Kidney (tissue), 14 donors: Measurements from ENCODE around the gene CLCN3. TPM values are rescaled to one million over a fixed set of nuclear protein-coding genes. Genes with fewer than 3 reads are reported as not detected.
"Not testable (repeated sequence)": the region's sequence is repeated elsewhere in the genome, so short reads cannot be mapped to it uniquely, and the experiment has no call there.

Experiments
- DNase-seq, 5 donors: peaks; one replicate each; pipeline ENCODE4 v3.0.0-alpha.2; 2013 to 2020
- FAIRE-seq: peaks from 2 replicates; lab custom pipeline; 2012; peaks lifted over from hg19 to GRCh38; lab: Jason Lieb, UNC
- H3K27ac ChIP-seq, 2 donors: one replicate each; pipeline ENCODE4 v1.7.0; 2013; ENCODE audit warnings: low read depth in 2 of 2, low read length in 2 of 2, inconsistent platforms in 1 of 2
- H3K27me3 ChIP-seq: one replicate; pipeline ENCODE4 v1.7.1; 2013; ENCODE audit warnings: low read length, inconsistent platforms; ENCODE audit not compliant: control insufficient read depth, insufficient read depth
- H3K36me3 ChIP-seq, 3 donors: one replicate each; pipeline versions ENCODE4 v1.7.0 to v1.7.1; 2013; ENCODE audit warnings: low read length in 3 of 3, control low read depth in 1 of 3, inconsistent platforms in 1 of 3; ENCODE audit not compliant: insufficient read depth in 3 of 3, control insufficient read depth in 2 of 3
- H3K4me1 ChIP-seq, 3 donors: one replicate each; pipeline versions ENCODE4 v1.7.0 to v1.7.1; 2013; ENCODE audit warnings: low read length in 3 of 3, inconsistent platforms in 1 of 3, low read depth in 1 of 3; ENCODE audit not compliant: control insufficient read depth in 2 of 3, insufficient read depth in 2 of 3
- H3K4me3 ChIP-seq, 3 donors: one replicate each; pipeline versions ENCODE4 v1.7.0 to v1.8.1; 2013; ENCODE audit warnings: low read length in 3 of 3, control low read depth in 1 of 3, inconsistent platforms in 1 of 3
- H3K9ac ChIP-seq, 3 donors: one replicate each; pipeline versions ENCODE4 v1.7.0 to v1.7.1; 2013; ENCODE audit warnings: low read length in 3 of 3, control low read depth in 1 of 3, inconsistent platforms in 1 of 3
- H3K9me3 ChIP-seq, 3 donors: one replicate each; pipeline versions ENCODE4 v1.7.0 to v1.7.1; 2013; ENCODE audit warnings: low read length in 3 of 3, control low read depth in 1 of 3, inconsistent platforms in 1 of 3; ENCODE audit not compliant: control insufficient read depth in 2 of 3, insufficient read depth in 1 of 3
- intact Hi-C: fragments of 100-400 bp; cut with DNase I; formaldehyde crosslinking; loops from one replicate; pipeline ENCODE4 v1.11.1; 2022
- polyA plus RNA-seq: library from polyadenylated mRNA; stranded (reverse); fragments of 350-450 nt; fragmentation: Illumina TruSeq; extraction: RNeasy Lipid Tissue Mini Kit (QIAGEN cat#74804); gene quantifications from one replicate; pipeline ENCODE4 v1.2.3, GENCODE V29; 2014; ENCODE audit warnings: low read depth, low replicate concordance; ENCODE audit not compliant: insufficient read depth
- total RNA-seq: library from RNA; stranded (reverse); fragmentation: NEBNext Ultra II Directional; extraction: Animal tissue kit (Norgen Biotek cat#: 25700); gene quantifications from one replicate; pipeline ENCODE4 v1.2.1, GENCODE V29; 2021
- TF ChIP-seq, protein P1 (sequence below): IDR thresholded peaks from 3 replicates; pipeline ENCODE4 v1.5.1; 2012; ENCODE audit warnings: mild to moderate bottlenecking, moderate library complexity, borderline replicate concordance; ENCODE audit not compliant: insufficient read depth; ENCODE audit errors: extremely low read depth
- donor health status: control.
- donor health status: control.
- donor health status: control.
- donor health status: control.
- donor health status: control.
- donor health status: DM: yes; HTN: yes; CAD: no.
- donor health status: Normal renal cell carcinoma (clear cell type).

CLCN3 gene
- total and polyA plus RNA-seq, 2 donors from 2014 or later, result 16.6 to 70.2 TPM

DNA sequence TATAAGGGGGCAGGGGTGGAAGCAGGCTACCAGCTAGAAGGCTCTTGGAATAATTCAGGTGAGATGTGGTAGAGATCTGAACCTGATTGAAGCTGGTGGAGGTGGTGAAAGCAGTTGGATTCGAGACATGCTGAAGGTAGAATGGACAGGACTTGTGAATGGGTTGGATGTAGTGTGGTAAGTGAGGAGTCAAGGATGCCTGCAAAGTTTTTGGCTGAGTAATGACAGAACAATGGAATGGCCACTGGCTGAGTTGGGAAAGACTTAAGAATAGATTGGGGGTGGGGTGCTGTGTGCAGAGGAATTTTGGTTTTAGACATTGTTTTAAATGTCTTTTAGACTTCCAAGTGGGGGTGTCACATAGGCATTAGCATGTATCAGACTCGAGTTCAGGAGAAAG lies 103.9 kb downstream of the CLCN3 start:
- TF ChIP-seq, protein P1, sequence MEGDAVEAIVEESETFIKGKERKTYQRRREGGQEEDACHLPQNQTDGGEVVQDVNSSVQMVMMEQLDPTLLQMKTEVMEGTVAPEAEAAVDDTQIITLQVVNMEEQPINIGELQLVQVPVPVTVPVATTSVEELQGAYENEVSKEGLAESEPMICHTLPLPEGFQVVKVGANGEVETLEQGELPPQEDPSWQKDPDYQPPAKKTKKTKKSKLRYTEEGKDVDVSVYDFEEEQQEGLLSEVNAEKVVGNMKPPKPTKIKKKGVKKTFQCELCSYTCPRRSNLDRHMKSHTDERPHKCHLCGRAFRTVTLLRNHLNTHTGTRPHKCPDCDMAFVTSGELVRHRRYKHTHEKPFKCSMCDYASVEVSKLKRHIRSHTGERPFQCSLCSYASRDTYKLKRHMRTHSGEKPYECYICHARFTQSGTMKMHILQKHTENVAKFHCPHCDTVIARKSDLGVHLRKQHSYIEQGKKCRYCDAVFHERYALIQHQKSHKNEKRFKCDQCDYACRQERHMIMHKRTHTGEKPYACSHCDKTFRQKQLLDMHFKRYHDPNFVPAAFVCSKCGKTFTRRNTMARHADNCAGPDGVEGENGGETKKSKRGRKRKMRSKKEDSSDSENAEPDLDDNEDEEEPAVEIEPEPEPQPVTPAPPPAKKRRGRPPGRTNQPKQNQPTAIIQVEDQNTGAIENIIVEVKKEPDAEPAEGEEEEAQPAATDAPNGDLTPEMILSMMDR, result no peak
- H3K4me1 ChIP-seq, result no peaks in the 10 kb centered on the region
- no peak for FAIRE-seq
- H3K4me3 ChIP-seq, result no peak overlapping the region
- no peaks in the 10 kb centered on the region for H3K27me3 ChIP-seq
- no peak overlapping the region for H3K9ac ChIP-seq
- no peak for DNase-seq
- H3K27ac ChIP-seq, result no peak overlapping the region
- no peaks in the 10 kb centered on the region for H3K36me3 ChIP-seq
- no peaks in the 10 kb centered on the region for H3K9me3 ChIP-seq
- intact Hi-C loops, result no loop called here

DNA sequence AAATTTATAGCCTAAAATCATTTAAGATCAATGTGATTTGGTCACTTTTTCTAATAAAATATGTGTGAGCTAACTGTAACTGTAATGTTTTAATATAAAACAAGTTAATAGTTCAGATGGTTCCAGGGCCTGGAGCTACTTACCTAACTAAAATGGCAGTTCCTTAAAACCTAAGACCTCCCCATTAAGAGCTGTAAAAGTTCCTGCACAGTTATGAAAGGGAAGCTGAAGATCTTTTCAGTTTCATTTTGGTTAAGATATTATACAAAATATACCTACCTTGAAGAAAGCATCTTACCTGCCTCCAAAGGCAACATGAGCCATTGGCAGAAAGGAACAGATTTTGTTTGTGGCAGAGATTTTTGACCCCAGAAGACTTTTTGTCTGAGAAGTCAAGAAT lies 107.2 kb downstream of the CLCN3 start:
- Histone ChIP-seq H3K9ac (no peak overlapping the region), H3K4me3 (no peak overlapping the region)
- FAIRE-seq, result no peak

DNA sequence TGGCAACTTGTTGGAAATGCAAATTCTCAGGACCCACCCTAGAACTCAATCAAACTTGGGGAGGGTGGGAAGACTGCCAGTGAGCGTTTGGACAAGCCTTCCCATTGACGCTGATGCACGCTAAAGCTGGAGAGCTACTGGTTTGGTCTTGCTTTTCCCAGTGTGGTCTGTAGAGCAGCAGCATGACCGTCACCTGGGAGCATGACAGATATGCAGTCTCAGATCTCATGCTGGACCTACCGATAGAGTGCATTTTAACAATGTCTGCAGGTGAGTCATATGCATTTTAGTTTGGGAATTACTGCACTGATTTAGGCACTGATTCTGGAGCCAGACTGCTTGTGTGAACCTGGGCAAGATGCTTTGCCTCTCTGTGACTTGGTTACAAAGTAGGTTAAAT lies 110.2 kb downstream of the CLCN3 start:
- TF ChIP-seq, protein P1, result no peak
- Histone ChIP-seq H3K27me3 (no peaks in the 10 kb centered on the region), H3K9me3 (no peaks in the 10 kb centered on the region), H3K27ac (no peak overlapping the region), H3K4me1 (no peaks in the 10 kb centered on the region), H3K4me3 (no peak overlapping the region), H3K9ac (no peak overlapping the region), H3K36me3 (peaks cover 0 to 6% (median 3%) of the 10 kb centered on the region in 3 donors)
- DNase-seq (no peak), FAIRE-seq (no peak)
- intact Hi-C loops, result no loop called here

More for the DNA sequence above, 107.2 kb downstream of the CLCN3 start:
- DNase-seq, result no peak
- intact Hi-C loops, result no loop called here
- TF ChIP-seq, protein P1, result no peak
- Histone ChIP-seq H3K36me3 (peaks cover 0 to 6% (median 3%) of the 10 kb centered on the region in 3 donors), H3K27me3 (no peaks in the 10 kb centered on the region), H3K9me3 (no peaks in the 10 kb centered on the region), H3K4me1 (no peaks in the 10 kb centered on the region), H3K27ac (no peak overlapping the region)

DNA sequence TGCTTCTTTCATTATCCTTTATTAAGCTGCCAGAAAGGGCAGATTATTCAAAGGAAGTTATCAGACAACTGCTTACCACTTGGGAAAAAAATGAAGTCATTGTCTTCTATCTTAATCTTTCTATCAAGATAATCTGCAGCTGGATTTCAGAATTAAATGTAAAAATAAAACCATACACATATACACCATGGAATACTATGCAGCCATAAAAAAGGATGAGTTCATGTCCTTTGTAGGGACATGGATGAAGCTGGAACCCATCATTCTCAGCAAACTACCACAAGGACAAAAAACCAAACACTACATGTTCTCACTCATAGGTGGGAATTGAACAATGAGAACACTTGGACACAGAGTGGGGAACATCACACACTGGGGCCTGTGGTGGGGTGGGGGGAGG lies 118.2 kb downstream of the CLCN3 start:
- H3K9me3 ChIP-seq, FAIRE-seq, H3K4me3 ChIP-seq, H3K36me3 ChIP-seq, DNase-seq, H3K27ac ChIP-seq, H3K9ac ChIP-seq, intact Hi-C loops, H3K27me3 ChIP-seq, H3K4me1 ChIP-seq: not testable (repeated sequence)
